Pancreas (tissue), 10 donors: ENCODE measurements around the gene RNF144A. TPM values are rescaled to one million over a fixed set of nuclear protein-coding genes. Genes with fewer than 3 reads are reported as not detected.

Source experiments
- ATAC-seq, 4 donors: fragments of 200-7000 bp; cut with Tn5 transposase; one replicate each; pipeline versions ENCODE4 v1.8.0 to v1.9.1; 2020; ENCODE audit warnings: mild to moderate bottlenecking in 4 of 4, moderate library complexity in 4 of 4
- DNase-seq, 6 donors: peaks; one replicate each; pipeline ENCODE4 v3.0.0-alpha.2; 2020
- FAIRE-seq: peaks from 2 replicates; lab custom pipeline; 2012; peaks lifted over from hg19 to GRCh38; lab: Jason Lieb, UNC
- H3K27ac ChIP-seq, 4 donors: fragments of 200-600 bp; sonication (generic); 1 replicate in 3 of 4; 2 replicates in 1 of 4; pipeline versions ENCODE4 v1.5.0 to v1.8.0; 2020
- H3K27me3 ChIP-seq, 4 donors: fragments of 200-600 bp; one replicate each; pipeline ENCODE4 v1.8.0; 2021
- H3K36me3 ChIP-seq, 3 donors: fragments of 200-600 bp; sonication (generic) in 1 of 3; one replicate each; pipeline versions ENCODE4 v1.5.0 to v1.8.0; 2020 to 2021
- H3K4me1 ChIP-seq, 3 donors: fragments of 200-600 bp; one replicate each; pipeline ENCODE4 v1.8.0; 2021
- H3K4me3 ChIP-seq, 4 donors: fragments of 200-600 bp; sonication (generic) in 2 of 4; one replicate each; pipeline versions ENCODE4 v1.5.0 to v1.8.0; 2020 to 2021
- H3K9me3 ChIP-seq, 4 donors: fragments of 200-600 bp; one replicate each; pipeline ENCODE4 v1.8.0; 2021
- CTCF ChIP-seq, 4 donors: fragments of 200-600 bp; sonication (generic) in 3 of 4; IDR thresholded peaks; one replicate each; pipeline versions ENCODE4 v1.5.0 to v1.8.0; 2021; ENCODE audit warnings: antibody characterized with exemption in 4 of 4
- WGBS, 2 donors: extraction: QIAGEN DNeasy Blood & Tissue Kit; methylation state at CpG; one replicate each; pipeline ENCODE4 v1.1.7; 2013; 5-methylcytosine and 5-hydroxymethylcytosine counted together
- intact Hi-C, 3 donors: fragments of 100-400 bp; cut with DNase I; formaldehyde crosslinking; loops; one replicate each; pipeline versions ENCODE4 v1.11.1 to v1.14.2; 2022
- polyA plus RNA-seq, 2 donors: library from polyadenylated mRNA; stranded (reverse); fragments of 200-250 nt; gene quantifications; one replicate each; pipeline ENCODE4 v1.2.3, GENCODE V29; 2013
- total RNA-seq, 6 donors: library from RNA; stranded (reverse); fragmentation: NEBNext Ultra II Directional in 4 of 6; extraction: Animal tissue kit (Norgen Biotek cat#: 25700) in 4 of 6; gene quantifications; one replicate each; pipeline versions ENCODE4 v1.2.1 to v1.2.4, GENCODE V29; 2021 to 2023
- donor health status: healthy with polysubstance abuse.
- donor health status: DM: no; HTN: no; CAD: no; lungs with moderate emphysema.
- donor health status: DM: no; HTN: no; CAD: no.
- donor health status: control.
- donor health status: control.
- donor health status: Bipolar disorder and iron deficiency.
- donor health status: DM: yes; HTN: yes; CAD: no.
- donor health status: DM: no; HTN: no; CAD: no.
- donor health status: DM: no; HTN: no; CAD: no.
- donor health status: DM: yes; HTN: yes; CAD: no.

The RNF144A gene
- total and polyA plus RNA-seq, 8 donors: 9.4 to 78.7 (median 34.1) TPM

GRCh38 chr2:7071154-7071553, 153.9 kb downstream of the RNF144A start:
- TF ChIP-seq CTCF (IDR thresholded peaks at IDR 0.05): no peak
- intact Hi-C loops: no loop called here
- H3K36me3 ChIP-seq: no peaks in the 10 kb centered on the region
- no peaks in the 10 kb centered on the region for H3K9me3 ChIP-seq
- H3K4me1 ChIP-seq: no peaks in the 10 kb centered on the region
- DNase-seq (no peak), ATAC-seq (no peak), FAIRE-seq (no peak)
- no peaks in the 10 kb centered on the region for H3K27me3 ChIP-seq
- no peak overlapping the region for H3K4me3 ChIP-seq
- 90 to 91% methylated on average over 6 of the region's 6 CpGs for WGBS, 2 donors
- no peak overlapping the region for H3K27ac ChIP-seq

GRCh38 chr2:7071916-7072556, 154.8 kb downstream of the RNF144A start:
- FAIRE-seq: no peak
- no peak for TF ChIP-seq CTCF (IDR thresholded peaks at IDR 0.05)
- Histone ChIP-seq H3K36me3 (no peaks in the 10 kb centered on the region), H3K9me3 (no peaks in the 10 kb centered on the region), H3K4me1 (no peaks in the 10 kb centered on the region), H3K27me3 (no peaks in the 10 kb centered on the region), H3K4me3 (no peak overlapping the region), H3K27ac (no peak overlapping the region)
- no peak for DNase-seq
- 86 to 91% methylated on average over 3 of the region's 3 CpGs for WGBS, 2 donors
- intact Hi-C loops: no loop called here
- ATAC-seq: peak in 2 of 4 donors; percentile 56 to 57

GRCh38 chr2:7073901-7074300, 156.7 kb downstream of the RNF144A start:
- no peak overlapping the region for H3K4me3 ChIP-seq
- intact Hi-C loops: no loop called here

GRCh38 chr2:7075834-7076233, 158.6 kb downstream of the RNF144A start:
- Histone ChIP-seq H3K36me3 (no peaks in the 10 kb centered on the region), H3K4me1 (no peaks in the 10 kb centered on the region), H3K4me3 (no peak overlapping the region), H3K9me3 (no peaks in the 10 kb centered on the region), H3K27ac (no peak overlapping the region), H3K27me3 (no peaks in the 10 kb centered on the region)
- intact Hi-C loops: no loop called here
- DNase-seq (no peak), ATAC-seq (no peak), FAIRE-seq (no peak)
- no peak for TF ChIP-seq CTCF (IDR thresholded peaks at IDR 0.05)
- WGBS, 2 donors: 94 to 100% methylated on average over 1 of the region's 1 CpG

More at GRCh38 chr2:7073901-7074300, 156.7 kb downstream of the RNF144A start:
- Histone ChIP-seq H3K4me1 (no peaks in the 10 kb centered on the region), H3K36me3 (no peaks in the 10 kb centered on the region), H3K27ac (no peak overlapping the region), H3K9me3 (no peaks in the 10 kb centered on the region), H3K27me3 (no peaks in the 10 kb centered on the region)
- FAIRE-seq (no peak), DNase-seq (no peak), ATAC-seq (no peak)
- 81 to 88% methylated on average over 3 of the region's 3 CpGs for WGBS, 2 donors
- no peak for TF ChIP-seq CTCF (IDR thresholded peaks at IDR 0.05)

GRCh38 chr2:7077660-7078267, 160.6 kb downstream of the RNF144A start:
- H3K4me1 ChIP-seq: no peaks in the 10 kb centered on the region
- H3K27me3 ChIP-seq: no peaks in the 10 kb centered on the region
- no peak overlapping the region for H3K4me3 ChIP-seq
- intact Hi-C loops: no loop called here
- no peak for TF ChIP-seq CTCF (IDR thresholded peaks at IDR 0.05)
- ATAC-seq (no peak), FAIRE-seq (no peak), DNase-seq (no peak)
- no peak overlapping the region for H3K27ac ChIP-seq
- no peaks in the 10 kb centered on the region for H3K36me3 ChIP-seq
- 85 to 92% methylated on average over 10 of the region's 10 CpGs for WGBS, 2 donors
- no peaks in the 10 kb centered on the region for H3K9me3 ChIP-seq
